Colon (tissue), 2 donors: ENCODE measurements around the gene SRL.

Source experiments
- FAIRE-seq: peaks from 2 replicates; lab custom pipeline; 2012; peaks lifted over from hg19 to GRCh38; lab: Jason Lieb, UNC
- donor health status: control.
- donor health status: control.

SRL gene

DNA sequence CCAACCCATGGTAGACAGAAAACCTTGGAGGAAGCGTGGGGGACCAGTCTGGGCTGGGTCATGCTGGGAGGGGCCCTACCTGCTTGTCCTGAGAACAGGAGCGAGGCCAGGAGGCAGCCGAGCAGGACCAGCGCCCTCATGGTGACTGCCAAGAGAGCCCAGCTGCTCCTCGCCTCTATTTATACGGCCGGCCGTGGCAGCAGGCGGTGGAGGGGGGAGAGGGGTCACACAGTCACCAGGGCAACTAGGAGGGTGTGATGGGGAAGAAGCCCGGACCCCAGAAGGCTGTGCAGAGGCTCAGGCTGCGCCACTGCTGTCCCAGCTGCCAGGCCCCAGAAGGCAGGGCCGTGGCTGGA lies at the start of gene SRL:
Gene SRL (minus strand): TSS at position 153 of the 356 bp plus-strand sequence. CDS start 13 bp downstream, at position 140.
- FAIRE-seq = no peak

DNA sequence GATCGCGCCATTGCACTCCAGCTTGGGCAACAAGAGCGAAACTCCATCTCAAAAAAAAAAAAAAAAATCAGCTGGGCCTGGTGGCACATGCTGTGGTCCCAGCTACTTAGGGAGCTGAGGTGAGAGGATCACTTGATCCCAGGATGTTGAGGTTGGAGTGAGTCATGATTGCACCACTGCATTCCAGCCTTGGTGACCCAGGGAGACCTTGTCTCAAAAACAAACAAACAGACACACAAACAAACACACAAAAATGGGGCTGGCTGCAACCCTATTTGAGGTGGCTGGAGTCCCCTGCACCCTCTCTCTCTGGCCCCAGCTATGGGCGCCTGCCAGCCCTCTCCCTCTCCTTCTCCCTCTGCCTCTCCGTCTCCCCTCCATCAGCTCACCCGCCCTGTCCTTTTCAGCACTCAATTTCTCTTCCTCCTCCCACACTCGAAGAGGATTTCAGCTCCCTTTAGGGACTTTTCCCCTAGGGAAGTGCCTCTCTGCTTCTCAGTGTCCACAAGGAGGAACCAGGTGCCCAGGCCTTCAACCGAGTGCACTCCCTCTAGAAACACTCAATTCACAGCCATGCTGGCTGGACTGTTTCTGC lies 48.5 kb upstream of the SRL start:
- FAIRE-seq = no peak

DNA sequence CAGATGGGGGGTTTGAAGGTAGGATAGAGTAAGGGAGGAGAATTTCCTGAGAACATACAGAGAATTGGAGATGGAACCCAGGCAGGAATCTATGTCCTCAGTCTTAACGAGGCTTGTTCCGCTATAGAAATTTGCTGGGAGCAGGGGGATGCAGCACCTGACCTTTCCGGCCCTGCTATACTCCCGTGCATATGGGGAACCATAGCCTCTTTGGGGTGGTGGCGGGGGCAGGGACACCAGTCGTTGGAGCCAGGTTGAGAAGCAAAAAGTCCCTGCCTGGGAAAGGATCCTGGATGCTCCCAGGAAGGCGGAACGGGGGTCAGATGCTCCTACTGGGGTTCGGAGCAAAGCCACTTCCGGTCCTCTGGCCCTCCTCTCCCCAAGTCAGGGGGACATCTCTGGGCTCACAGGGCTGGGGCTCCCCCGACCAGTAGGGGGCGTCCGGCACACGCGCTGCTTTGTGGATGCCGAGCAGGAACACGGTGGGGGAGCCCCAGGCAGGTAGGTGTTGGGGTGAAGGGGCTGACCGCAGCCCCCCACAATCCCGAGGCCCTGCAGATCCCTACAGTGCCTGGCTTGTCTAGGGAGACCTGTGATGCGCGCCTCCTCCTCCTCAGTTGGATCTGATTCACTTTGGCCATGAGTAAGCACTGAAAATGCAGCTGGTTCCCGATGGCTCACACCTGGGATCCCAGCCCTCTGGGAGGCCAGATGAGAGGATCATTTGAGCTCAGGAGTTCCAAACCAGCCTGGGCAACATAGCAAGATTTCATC lies 46.5 kb upstream of the SRL start:
- no peak for FAIRE-seq

DNA sequence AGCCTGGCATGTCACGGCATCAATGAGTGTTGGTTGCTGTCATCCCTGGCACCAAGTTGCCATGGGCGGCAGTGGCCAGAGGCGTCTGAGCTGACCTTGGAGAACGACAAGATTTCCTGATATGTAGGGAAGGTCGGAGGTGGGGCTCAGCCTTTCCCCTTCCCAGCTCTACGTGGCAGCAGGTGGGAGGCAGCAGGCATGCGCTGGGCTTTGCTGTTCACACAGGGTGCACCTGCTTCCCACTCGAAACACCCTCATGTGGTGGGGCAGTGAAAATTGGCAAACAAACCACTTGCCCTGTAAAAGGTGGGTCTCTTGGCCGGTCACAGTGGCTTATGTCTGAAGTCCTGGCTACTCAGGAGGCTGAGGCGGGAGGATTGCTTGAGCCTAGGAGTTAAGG lies 43.3 kb upstream of the SRL start:
- no peak for FAIRE-seq

DNA sequence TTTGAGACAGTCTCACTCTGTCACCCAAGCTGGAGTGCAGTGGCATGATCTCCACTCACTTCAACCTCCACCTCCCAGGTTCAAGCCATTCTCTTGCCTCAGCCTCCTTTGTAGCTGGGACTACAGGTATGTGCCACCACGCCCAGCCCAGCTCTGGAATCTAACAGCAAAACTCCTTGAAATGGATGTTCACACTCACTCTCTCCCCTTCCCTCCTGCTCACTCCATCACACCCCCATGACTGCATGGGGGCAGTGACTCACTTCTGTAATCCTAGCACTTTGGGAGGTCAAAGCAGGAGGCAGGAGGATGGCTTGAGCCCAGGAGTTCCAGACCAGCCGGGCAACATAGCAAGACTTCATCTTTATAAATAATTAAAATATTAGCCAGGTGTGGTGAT lies 42.1 kb upstream of the SRL start:
- FAIRE-seq = no peak

DNA sequence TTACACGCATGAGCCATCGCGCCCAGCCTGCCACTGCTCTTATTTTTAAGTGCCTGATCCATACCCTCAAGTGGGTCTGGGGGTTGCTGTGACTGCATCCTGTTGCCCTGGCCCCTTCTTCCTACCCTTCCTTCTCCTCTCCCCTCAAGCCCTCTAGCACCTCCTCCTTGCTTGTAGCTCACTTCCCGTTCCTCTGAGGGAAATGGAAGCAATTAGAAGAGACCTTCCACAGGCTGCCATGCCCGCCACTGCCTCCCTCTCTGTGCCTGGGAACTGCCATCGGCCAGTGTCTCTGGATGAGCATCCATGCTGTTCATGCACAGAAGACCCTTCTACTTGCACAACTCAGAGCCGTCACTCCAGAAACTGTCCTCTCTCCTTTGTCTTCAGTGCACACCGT lies 41.6 kb upstream of the SRL start:
- no peak for FAIRE-seq

DNA sequence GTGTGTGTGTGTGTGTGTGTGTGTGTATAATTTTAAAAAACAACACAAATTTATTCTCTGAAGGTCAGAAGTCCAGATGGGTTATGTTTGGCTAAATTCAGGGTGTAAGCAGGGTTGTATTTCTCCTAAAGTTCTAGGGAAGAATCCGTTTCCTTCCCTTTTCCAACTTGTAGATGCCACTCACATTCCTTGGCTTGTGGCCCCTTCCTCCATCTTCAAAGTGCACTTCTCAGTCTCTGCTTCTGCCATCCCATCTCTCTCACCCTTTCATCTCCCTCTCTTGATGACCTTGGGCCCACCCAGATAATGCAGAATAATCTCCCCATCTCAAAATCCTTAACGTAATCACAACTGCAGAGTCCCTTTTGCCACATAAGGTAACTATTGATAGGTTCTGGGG lies 38.7 kb upstream of the SRL start:
- no peak for FAIRE-seq

DNA sequence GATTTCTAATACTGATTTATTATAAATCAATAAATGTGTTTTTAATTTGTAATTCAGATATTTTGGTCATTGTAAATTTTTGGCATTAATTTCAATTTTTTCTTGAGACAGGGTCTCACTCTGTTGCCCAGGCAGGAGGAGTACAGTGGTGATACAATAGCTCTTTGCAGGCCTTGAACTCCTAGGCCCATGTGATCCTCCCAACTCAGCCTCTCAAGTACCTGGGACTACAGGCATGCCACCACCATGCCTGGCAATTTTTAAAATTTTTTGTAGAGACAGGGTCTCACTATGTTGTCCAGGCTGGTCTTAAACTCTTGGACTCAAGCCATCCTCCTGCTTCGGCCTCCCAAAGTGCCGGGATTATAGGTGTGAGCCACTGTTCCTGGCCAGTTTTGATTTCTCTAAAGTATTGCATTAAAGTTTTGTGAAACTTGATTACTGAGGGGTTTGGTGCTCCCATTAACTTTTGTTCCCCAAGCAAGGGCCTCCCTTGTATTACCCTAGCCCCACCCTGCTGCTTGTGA lies 36.2 kb upstream of the SRL start:
- no peak for FAIRE-seq

DNA sequence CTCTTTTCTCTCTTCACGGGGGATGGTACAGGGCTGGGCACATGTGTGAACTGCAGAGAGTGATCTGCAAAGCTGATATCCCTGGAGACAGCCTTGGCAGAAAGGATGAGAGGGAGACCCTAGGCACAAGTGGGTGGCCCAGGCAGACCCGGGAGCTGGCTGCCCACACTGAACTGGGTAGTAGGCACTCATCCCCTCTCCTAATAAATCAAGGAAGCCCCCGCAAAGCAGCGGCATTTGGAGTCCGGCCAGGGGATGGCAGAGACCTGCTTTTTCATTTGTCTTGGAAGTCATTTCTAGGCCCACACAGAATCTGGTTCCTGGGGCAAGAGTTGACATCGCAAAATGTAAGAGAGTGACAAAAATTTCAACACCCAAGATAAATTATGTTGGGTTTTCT lies 34.0 kb upstream of the SRL start:
- FAIRE-seq = no peak

DNA sequence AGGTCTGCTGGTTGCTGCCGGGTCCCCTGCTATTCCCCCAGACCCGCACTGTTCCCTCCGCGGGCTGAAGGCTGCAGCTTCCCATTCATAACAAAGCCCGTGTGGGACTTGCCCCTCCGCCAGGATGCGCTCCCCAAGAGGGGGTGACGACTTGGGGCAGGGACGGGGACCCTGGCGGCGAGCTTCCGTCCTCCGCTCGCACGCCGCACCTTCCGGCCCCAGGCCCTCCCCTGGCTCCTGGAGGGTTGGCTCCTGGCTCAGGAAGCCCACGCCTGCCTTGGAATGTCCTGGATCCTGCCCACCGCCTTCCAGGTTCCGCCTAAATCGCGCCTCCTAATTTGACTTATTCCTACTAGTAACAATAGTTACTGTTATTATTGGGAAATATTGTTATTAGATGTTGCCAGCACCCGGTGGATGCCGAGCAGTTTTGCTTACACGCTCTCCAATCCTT lies 32.0 kb upstream of the SRL start:
- no peak for FAIRE-seq

DNA sequence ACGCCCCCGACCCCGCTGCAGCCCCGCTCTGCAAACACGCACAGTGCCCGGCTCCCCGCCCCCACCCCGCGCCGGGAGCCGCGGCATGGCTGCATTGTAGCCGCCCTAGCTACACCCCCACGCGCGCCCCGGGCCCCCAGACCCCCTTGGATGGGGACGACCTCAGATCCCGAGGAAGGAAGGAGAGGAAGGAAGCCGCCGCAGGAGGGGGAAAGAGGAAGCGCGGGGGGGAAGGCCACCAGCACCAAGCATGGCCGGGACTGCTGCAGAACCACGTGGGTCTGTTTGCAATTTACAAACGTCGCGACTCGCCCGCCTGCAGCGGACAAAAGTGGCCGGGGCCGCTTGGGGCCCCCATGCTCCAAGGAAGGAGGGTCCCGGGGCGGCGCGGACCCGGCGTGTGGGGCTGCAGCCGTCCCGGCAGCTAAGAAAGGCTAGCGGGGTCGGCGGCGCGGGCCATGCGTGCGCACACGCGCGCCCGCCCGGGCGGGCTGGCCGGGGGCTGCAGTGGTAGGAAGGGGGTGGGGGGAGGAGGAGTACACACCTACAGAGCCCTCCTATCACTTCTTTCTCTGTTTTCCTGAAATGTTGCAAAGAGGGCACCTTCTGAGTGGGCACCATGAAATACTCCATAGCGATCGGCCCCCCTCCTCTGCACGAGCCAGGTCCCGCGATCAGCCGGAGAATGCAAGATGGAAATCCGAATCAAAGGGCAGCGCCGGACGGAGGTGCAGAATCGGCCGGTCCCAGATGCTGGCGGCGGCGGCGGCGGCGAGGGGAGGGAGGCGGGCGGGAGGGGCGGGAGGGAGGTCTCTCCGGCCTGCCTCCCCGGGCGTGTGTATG lies 30.5 kb upstream of the SRL start:
- FAIRE-seq = no peak

DNA sequence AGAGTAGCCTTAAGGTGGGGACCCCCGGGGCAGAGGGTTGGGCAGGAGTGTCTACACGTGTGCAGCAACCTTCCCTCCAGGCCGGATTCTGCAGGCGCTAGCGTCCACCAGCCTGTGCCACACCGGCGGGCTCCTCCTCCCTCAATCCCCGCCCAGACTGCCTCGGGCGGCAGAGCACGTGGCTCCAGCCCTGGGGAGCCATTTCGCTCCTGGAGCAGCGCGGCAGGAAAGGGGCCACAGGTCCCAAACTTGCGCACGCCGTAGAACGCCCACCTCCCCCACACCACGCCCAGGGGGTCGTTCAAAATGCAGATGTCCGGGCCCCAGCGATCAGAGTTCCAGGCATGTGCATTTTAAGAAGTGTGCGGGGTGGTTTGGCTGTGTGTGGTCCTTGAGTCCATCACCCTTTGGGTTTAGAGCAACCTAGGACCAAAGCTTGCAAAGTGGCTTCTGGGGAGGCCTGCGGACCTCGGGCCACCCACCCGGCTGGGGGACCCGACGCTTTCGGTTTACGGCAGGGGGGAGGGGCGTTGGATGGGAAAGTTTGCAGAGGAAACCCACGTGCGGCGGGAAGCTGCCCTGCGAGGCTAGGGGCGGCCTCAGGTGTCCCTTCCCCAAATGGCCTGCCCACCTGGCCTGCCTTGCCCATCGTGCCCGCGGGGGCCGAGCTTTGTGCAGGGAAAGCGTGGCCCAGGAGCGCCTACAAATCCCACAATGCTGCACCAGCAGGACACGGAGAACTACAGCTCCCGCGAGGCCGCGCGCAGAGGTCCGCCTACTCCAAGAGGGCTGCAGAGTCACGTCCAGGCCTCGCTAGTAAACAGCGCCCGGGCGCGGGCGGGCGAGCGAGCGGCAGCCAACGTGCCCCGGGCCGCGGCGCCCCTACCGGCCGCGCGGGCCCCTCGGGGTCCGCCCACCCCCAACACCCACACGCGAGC lies 29.6 kb upstream of the SRL start:
- FAIRE-seq = no peak

DNA sequence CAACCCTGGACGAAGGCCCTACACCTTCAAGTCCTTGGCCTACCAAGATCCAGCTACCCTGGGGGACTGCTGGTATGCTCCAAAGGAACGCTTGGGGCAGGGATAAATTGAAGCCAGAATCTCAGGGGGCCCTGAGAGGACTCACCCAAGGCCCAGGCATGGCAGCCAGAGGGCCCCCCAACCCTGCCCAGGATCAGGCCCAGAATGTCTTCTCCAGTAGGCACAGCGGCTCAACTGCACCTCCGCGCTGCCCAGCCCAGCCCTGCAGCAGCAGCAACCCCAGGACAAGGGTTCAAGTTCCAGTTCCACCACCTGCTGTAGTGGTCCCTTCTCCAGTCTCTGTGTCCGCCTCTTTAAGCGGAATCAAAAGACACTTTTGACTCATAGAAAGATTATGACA lies 28.7 kb upstream of the SRL start:
- no peak for FAIRE-seq

DNA sequence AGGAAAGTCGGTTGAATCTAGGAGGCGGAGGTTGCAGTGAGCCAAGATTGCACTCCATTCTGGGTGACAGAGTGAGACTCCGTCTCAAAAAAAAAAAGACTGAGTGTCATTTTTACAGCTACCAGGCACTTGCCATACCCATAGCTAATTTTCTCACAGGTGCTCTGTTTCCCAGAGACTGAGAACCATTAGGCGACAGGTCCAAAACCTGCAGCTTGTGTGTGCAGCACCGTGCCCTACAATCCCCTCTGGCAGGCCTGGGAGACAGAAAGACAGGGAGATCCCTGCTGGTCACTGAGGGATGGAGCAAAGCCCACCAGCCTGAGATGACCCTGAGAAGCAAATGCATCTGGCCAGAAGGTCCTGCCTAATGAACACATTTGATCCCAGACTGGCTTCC lies 28.2 kb upstream of the SRL start:
- FAIRE-seq = no peak

DNA sequence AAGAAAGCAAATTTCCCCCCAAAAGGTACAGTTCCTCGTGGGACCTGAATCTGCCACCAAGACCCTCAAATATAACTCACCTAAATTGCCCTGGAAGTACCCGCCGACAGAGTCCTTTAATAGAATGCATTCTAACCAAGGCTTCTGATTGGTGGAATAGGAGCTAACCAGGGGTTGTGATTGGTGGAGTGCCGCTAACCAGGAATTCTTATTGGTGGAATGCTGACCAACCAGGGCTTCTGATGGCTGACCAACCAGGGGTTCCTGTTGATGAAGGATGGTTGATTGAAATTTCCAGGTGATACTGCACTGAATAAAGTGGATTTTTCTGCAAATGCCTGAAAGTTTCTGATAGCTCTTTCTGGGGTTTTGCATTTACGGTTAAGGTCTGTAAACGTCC lies 24.5 kb upstream of the SRL start:
- no peak for FAIRE-seq

DNA sequence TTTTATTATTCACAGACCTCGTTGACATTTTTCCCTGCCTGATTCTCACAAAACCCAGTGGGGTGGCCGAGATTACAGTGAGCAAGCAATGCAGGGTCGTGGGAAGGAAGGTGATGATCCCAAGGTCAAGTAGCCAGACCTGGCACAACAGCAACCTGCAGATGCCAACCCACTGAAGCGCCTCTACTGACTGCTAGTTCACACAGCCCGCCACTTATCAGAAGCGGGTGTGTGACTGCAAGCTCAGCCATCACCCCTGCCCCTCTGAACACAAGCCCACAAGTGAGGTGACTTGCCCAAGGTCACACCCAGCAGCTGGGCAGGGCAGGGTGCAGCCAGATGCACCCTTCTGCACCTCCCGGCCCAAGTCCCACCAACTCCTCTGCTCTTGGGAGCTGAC lies 23.8 kb upstream of the SRL start:
- no peak for FAIRE-seq

DNA sequence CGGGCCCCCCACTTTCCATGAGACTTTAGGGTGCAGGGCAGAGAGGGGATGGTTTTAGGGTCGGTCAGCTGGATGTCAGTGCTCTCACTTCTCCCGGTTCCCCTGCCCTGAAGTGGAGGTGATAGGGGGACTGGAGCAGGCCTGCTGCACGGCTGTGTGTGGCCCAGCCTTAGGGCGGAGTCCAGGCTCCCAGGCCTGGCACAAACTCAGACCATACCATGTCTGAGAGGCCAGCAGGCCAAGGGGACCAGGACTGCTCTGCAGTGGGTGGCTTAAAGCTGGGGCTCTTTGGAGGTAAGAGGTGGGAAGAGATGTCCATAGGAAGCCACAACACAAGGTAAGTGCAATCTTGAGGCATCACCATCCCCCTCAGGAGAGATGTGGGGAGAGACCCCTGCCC lies 22.7 kb upstream of the SRL start:
- FAIRE-seq = no peak

DNA sequence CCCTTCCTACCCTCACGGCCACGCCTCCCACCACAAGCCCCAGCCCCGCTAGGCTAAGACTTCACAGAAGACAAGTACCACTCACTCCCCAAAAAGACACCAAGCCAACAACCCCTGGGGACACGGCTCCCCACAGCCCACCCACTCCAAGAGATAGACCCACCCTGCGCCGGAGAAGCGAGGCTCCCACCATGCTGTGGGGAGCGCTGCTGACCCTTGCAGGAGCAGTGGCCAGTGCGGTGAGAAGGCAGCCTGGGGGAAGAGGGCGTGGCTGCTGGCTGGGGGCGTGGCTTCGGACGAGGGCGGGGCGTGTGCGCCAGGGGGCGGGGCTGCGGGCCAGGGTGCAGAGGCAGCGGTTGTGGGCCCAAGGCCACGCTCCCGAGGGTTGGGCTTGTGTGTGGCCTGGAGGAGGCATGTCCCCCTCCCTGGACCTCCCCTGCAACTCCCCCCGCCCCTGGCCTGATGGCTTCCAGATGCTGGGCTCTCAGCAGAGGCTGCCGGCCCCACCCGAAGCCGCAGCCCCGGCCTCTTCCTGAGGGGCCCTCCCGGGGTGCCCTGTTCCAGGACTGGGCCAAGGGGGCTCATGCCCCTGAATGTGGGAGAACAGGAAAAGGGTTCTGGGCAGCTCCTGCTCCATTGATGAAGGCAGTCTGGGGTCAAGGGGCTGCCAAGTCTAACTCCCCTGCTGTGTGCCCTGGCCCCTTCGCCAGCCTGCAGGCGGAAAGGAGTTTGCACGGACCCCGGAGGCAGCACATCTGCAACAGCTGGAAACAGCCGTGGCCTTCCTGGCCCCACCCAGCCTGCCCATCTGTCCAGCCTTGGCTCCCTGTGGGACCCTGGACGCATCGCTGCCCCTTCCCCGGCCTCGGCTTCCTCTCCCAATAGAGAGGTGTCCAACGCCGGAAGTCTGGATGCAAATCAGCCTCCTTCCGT lies 21.9 kb upstream of the SRL start:
- no peak for FAIRE-seq

DNA sequence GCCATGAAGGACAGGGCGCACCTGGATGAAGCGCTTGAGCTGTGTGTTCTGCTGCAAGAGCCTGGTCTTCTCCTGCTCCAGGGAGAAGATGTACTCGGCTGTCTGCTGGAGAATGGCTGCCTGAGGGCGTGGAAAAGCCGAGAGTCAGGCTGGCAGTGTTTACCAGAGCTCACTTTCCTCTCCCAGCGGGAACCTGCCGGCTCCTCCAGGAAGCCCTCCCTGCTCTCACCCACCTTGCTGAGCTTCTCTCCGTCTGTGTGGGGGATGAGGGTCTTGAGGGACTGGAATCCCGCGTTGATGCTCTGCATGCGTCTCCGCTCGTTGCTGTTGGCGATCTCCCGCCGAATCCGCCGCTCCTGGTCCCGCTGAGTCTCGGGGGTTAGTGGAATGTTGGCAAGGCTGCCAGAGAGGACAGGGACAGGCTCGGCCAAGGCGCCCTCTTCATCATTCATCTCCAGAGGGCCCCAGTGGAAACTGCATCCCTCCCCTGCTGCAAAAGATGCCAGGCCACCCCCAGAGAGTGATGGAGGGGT lies 20.5 kb upstream of the SRL start:
- no peak for FAIRE-seq

DNA sequence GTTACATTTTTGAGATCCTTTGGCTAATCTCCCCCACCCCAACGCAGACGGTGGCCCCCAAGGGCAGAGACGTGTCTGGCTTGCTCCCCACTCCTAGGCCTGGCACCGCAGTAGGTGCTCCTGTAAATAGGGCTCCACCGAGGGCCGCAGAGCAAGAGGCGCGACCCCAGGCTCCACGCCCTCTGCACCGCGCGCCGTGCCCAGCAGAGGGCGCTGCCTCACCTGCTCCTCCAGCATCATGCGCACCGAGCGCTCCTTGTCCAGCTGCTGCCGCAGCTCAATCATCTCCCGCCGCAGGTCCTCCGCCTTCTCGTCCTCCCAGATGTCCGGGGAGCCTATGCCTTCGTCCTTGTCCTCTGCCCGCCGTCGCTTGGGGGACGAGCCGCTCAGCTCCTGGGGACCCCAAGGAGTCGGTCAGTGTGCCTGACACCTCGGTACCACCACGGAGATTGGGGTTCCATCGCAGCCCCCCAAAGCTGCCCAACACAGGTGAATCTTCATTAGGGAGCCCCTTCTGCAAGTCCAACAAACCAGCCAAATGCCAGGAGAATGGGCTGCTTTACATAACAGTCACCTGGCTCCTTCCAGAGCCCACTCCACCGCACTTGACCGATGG lies 19.8 kb upstream of the SRL start:
- FAIRE-seq = no peak
